HG03097 (cell line): Measurements from ENCODE around the gene PARN.

Experiments
- ATAC-seq: cut with Tn5 transposase; IDR thresholded peaks from one replicate; pipeline ENCODE4 v1.9.1; 2021; ENCODE audit not compliant: unreplicated experiment, low FRiP score

The PARN gene

DNA sequence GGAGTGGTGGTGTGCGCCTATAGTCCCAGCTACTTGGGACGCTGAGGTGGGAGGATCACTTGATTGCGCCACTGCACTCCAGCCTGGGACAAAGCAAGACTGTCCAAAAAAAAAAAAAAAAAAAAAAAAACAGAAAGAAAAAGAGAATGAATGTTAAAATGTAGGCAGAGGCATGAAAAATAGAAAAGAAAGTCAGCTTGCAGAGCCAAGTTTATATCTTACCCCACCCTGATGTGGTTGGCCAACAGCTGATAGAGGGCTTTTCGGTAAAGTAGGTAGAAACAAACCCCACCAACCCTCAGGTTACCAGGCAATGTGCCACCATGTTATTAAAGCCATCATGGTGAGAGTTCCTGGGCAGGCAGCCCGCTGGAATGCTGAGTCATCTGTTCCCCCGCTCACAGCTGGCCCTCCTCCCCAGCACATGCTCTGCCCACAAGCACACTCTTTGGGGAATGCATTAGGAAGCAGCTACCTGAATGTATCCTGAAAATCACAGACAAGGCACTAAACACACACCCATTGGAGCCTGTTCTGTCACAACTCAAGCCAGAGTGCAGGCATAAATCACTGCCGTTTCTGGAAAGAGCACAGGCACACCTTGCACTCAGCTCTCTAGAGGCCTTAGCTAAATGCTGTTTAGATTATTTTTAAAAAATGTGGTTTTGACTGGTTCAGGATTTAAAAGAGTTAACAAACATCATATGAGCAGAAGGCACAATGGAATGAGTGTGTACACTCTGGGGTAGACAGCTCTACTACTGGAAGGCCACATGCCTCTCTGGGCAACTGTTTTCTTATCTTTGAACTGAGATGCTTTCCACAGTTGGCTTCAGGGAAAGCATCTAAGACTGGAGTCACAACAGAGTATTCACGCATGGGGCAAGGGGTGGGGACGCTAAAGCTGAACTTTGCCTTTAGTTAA lies 128.5 kb downstream of the PARN start:
- no peak for ATAC-seq

DNA sequence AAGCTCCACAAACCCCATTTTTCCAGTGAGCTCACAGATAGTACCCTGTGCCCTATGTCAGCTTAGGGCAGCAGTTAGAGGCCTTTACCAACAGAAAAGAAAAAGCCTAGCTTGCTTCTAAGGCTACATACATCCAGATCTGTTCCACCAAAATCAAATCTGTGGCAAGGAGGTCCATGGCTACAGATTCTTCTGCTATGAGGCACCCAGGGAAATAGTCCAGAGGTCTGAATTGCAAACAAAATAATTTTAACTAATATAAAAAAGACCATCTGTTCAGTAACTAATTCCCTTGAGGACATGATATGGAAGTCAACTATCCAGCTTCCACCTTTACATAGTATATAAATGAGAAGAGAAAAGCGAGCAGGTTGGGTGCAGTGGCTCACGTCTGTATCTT lies 129.3 kb downstream of the PARN start:
- ATAC-seq: no peak

DNA sequence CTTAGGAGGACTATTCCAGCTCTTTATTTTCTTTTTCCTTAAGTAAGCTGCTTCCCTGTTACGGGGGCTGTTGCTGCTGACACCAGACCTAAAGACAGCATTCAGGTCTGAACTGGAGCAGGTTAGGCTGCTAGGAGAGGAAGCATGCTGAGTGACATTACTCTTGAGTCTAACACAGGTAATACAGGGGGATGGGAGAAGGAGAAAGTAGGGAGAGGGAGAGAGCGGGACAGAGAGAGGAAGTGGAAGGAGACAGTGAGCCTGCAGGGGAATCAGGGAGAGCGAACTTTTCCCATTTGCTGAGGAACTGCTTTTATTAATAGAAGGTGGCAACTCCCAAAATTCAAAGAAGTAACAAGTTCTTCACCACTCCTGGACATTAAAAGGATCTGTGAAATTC lies 130.9 kb downstream of the PARN start:
- no peak for ATAC-seq

DNA sequence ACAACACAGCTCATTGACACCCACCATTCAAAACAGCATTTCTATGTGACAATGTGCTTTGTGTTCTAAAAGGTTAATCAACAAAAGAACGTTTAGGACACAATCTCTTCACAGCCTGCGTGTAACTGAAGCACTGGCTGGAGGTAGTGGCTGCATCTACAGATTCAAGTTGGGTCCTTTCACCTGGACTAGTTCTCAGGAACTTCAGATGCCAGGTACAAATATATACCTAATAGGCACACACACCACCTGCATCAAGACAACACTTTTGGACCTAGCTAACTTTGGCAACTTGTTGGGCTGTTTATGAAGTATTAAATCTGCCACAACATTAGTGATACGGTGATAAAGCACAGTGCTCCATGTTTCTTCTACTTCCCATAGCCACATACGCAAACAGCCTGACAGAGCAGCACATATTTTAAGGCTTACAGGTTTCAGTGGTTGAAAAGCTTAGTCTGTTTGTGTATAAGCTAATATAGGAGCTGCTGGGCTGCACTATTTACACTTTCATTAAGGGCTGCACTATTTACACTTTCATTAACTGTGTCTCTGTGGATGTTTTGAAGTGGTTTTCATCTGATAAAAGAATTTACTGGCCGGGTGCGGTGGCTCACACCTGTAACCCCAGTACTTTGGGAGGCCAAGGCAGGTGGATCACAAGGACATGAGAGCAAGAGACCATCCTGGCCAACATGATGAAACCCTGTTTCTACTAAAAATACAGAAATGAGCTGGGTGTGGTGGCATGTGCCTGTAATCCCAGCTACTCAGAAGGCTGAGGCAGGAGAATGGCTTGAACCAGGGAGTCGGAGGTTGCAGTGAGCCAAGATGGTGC lies 132.6 kb downstream of the PARN start:
- no peak for ATAC-seq

DNA sequence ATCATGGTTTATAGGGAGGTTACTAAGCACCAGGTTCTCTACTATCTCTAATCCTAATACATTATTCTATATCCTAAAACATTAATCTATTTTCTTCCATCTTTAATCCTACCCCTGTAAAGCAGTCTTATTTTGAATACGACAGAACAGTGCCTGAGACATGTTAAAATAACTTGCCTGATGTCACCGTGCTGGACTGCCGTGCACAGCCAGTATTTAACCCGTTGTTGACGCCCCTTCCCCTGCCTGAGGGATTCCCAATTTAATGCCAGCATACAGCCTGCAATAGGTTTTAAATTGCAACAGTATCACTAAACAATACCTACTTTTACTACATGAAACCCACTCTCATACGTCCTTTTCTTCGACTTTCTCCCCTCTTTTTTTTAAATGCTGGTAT lies 133.3 kb downstream of the PARN start:
- no peak for ATAC-seq

DNA sequence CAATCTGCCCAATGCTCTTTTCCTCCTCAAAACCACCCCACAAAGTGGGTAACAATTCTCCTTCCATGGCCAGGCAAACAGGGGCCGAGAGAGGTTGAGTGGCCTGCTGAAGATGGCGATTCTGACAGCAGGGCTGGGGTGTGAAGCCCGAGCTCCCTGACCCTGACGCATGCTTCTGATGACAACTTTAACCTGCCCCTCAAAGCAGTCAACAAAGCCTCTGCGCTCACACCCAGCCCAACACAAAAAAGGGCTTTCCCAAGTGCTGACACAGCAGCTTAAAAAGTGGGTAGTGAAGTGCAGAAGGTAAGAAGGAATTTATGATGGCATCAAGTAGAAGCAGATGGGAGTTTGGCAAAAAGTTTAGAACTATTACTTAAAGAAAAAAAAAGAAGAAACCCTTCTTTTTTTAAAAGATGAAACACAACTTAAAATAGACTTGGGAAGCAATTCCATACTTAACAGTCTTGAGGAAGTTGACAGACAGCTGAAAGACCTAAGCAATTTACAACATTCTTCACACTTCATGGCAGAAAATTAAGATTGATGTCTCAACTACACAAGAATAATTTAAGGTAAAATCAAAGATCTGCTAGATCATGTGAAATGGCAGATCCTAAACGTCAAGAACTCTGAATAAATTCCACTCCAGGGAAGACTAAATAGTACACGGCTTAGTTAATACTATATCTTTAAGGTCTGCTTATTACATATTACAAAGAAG lies 133.9 kb downstream of the PARN start:
- no peak for ATAC-seq

DNA sequence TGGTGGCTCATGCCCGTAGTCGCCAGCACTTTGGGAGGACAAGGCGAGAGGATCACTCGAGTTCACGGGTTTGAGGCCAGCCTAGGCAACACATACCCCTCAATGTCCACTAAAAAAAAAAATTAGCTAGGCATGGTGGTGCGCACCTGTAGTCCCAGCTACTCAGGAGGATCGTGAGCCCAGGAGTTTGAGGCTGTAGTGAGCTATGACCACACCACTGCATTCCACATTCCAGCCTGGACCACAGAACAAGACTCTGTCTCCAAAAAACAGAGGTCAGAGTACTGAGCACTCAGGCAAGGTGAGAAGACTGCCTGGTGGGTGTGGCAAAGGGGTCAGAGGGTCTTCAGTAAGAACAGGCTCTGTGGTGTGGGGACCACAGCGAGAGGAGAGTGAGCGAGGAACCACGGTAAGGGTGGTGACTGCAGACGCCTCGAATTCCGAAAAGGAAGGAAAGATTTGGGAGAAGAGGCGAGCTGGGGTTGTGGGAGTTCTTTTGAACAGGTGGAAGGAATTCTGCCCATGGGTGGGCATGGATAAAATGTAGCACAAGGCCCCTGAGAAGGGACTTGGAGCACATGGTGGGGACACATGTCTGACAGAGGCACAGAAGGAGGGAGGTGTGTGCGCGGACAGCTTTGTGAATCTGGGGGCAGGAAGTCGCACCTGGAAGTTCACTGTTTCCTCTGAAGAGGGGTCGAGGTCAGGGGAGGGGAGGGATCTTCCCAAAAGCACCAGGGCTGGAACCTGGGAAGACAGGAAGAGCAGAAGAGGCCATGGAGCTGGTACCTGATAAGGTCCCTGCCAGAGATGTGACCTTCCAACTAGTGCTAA lies 134.6 kb downstream of the PARN start:
- no peak for ATAC-seq

DNA sequence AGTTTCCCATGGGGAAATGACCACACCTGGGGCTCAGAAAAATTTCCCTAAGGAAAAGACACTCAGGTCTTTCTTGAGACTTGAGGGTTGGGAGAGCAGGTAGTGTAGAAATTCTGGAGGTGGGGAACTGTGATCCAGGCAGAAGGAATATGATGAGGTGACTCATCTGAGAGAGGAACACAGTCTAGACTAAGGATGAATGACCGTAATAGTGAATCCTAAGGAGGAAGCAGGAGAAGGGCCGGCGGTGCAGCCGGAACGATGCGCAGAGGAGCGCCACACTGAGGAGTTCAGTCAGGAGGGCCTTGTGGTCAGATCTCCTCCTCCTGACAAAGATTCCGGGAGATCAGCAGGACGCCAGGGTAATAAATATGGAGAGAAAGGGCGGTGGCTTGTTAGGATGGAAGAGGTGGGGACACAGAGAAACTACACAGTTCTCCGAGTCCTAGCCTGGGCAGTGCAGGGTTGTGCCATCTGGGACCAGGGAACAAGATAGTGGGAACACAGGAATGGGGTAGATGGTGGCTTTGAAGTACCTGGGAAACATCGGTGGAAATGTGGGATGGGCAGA lies 135.6 kb downstream of the PARN start:
- ATAC-seq: no peak

DNA sequence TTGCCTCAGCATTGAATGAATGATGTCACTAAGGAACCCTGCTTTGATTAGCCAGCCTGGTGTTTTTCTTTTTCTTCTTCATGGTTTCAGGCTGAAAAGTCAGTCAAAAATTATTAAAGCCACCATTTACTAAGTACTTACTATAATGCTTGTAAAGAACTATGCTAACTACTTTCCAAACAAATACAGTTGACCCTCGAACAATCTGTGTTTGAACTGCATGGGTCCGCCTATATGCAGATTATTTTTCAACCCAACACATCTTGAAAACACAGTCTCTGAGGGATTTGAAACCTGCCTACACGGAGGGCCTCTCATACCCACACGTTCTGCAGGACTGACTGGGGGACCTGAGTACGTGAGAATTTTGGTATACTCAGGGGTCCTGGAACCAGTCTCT lies 136.3 kb downstream of the PARN start:
- no peak for ATAC-seq

DNA sequence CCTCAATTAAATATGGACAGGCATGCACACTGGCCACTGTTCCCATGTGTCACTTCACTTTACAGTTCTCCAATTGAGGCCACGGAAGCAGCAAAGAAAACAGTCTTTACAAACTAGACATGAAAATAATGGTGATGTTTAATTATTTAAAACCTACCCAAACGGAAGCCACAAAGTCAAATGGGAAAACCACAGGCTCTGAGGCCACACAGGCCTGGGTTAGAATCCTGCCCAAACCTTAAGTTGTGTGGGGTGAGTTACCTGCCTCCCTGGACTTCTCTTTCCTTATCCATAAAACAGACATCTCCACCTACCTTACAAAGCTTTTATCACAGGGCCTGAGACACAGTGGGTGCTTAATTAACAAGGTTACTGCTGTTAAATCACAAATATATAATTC lies 137.4 kb downstream of the PARN start:
- ATAC-seq: no peak

DNA sequence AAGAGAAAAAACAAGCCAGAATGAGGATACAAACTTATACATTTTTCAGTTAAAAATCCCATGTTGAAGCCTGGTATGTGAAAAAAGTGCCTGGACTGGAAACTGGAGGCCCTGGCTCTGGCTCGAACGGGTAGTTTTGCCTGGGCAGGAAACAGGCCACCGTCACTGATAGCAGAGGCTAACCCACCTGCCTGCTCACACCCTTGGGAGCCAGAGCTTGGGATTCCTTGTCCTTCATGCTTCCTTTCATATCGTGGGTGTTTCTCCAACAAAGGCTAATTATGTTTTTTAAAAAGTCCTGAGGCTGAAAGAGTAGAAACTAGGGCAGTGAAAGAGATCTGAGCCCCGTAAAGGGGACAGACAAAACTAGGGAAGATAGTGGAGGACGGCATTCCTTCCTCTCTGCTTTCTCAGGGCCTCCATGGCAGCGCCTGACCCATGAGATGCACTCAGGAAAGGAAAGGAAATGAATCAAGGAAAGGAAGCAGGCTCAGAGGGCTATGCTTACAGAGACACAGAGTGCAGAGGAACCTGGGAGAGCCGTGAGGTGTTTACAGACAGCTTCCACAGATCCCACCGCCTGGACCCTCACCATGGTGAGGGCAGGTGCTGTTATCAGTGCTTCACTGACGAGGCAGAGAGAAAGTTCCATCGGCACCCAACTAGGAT lies 138.1 kb downstream of the PARN start:
- no peak for ATAC-seq

DNA sequence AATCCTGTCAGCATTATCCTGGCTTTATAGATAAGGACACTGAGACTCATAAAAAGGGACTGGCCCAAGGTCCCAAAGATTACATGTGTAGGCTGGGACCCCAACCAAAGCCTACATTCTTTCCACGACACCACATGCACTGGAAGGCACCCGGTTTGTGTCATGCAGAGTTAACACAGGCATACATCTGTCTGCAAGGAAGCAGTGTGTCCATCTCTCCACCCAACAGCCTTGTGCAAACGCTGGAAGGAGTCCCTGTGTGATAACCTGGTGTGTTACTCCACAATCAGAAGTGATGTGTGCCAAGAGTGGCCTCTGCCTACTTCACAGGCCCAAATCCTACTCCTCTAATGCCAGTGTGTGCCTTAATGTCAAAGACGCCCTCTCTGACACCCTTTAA lies 139.8 kb downstream of the PARN start:
- ATAC-seq: no peak

DNA sequence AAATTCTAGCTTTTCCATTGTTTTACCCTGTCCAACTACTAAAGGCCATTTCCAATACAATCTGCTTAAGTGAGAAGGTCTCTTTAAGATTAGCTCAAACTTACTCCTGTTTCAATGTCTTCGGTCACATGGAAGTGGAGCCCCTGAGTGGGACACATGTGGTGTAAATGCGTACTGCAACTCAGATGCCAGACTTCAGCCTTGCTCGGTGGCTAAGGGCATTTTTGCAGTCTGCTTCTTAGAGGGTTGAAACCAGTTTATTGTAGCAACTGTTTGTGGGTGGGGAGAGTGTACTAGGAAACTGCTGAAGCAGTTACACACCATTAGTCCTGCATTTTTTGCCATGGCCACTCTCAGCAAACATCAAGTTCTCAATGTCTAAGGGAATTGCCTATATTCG lies 140.6 kb downstream of the PARN start:
- ATAC-seq: no peak

DNA sequence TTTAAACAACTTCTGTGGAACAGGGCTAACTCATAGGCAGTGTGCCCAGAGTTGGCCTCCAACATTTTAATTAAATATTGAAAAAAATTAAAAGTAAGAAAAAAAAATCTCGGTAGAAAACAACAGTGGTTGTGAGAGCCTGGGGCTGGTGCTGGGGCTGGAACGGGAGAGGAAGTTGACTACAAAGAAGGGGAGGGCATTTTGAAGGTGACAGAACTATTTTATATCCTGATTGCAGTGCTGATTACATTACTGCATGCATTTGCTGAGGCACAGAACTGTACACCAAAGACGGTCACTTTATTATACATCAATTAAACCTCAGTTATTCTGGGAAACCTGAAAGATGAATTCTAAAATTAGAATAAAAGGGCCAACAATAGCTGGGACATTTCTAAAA lies 142.5 kb downstream of the PARN start:
- no peak for ATAC-seq

DNA sequence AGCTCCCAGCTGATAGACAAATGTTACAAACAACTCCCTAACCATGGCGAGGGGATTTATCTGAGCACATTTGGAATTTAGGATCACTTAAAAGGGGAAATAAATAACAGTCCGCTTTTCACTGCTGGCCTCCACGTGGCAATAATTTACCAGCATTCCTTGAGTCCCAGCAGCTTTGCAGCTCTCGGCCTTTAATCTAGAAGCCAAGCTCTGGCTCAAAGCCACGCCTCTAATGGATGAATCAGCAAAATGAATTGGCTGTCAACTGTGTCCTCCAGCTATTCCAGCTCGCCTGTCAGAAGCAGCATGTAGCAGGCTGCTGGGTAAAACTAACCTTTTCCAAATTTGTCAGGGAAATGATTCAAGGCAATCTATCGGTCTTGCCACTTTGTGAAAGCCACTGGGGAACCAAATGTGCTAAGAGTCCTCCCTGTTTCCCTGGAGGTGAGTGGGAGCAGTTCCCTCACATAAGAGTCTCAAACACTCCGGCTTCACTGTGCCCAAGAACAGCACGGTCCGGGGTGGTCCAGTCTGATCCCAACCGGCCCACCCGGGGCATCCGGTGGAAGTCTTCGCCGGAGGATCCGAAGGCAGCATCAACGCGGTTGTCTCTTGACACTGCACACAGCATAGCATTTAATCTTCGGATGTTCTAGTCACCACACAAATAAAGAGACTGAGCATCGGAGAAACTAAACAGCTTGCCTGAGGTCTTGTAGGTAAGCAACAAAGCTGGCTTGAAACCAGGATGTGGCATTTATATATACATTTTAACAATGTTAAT lies 143.3 kb downstream of the PARN start:
- ATAC-seq: no peak

DNA sequence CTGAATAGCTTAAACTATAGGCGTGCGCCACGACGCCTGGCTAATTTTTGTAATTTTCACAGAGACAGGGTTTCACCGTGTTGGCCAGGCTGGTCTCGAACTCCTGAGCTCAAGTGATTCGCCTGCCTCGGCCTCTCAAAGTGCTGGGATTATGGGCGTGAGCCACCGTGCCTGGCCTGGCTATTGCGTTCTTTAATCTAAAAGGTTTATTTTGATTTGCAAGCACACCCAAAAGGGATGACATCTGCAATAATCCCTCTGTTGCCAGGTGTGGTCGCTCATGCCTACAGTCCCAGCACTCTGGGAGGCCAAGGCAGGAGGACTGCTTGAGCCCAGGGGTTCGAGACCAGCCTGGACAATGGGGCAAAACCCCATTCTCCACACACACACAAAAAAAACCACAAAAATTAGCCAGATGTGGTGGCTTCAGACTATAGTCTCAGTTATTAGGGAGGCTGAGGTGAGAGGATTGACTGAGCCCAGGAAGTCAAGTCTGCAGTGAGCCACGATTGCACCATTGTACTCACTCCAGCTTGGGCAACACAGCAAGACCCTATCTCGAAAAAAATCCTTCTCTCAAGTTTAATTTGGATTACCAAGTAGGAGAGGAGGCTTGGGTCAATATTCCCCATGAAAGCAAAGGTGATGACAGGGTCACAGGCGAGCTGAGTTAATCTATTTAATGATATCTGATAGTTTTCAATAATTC lies 144.1 kb downstream of the PARN start:
- ATAC-seq: no peak

DNA sequence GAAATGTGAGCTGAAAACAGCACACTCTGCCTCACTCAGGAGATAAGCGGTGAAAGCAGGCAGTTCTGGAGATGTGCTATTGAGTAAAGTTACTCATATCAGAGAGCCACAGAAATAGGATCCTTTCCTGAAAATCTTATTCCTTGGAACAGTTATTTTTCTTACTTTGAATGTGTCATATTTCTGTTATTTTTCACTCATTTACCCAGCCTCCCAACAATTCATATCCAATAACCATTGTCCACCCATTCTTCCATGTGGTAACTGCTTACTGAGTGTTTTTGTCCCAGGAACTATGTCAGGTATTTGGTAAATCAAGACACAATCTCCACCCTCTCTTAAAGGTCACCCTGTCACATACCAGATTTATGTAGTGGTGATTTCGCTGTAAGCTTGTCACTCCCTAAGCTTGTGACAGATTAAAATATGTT lies 144.9 kb downstream of the PARN start:
- no peak for ATAC-seq

DNA sequence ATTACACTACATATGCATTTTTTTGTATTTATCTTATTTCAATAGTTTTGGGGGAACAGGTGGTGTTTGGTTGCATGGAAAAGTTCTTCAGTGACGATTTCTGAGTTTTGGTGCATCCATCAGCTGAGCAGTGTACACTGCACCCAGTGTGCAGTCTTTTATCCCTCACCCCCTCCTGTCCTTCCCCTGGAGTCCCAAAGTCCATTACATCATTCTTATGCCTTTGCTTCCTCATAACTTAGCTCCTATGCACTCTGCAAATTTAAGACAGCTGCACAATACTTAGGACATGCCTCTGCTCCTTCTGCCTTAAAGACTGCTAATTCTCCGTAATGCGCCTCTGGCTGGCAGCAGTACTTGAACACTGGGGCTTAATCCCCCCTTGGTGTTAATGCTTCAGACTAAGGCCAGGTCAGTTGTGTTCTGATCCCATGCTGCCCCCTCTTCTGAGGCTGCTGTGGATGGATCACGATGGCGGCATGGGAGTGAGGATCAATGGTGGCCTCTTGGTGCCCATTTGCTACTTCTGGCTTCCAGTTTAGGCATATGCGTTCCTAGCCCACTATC lies 146.2 kb downstream of the PARN start:
- no peak for ATAC-seq
